ENCODE results near the gene ARHGAP10.

The ARHGAP10 gene

DNA sequence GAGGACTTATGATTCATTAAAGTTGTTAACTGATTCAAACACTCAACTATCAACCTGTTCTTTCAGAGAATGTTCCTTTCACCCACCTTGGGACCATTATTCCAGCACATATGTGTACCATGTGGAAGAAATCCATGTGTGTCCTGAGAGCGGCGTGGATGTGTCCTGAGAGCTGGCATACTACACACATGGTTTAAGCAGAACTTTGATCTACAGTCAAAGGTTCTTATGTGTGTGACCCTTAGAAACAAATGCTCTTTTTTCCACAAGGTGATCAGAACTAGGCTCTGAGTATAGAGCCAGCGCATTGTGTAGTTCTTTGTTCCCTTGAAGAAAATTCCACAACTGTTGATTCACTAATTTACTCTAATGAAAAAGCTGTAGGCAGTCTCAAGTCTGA, 378.3 kb downstream of the ARHGAP10 start:
- no peak for DNase-seq

DNA sequence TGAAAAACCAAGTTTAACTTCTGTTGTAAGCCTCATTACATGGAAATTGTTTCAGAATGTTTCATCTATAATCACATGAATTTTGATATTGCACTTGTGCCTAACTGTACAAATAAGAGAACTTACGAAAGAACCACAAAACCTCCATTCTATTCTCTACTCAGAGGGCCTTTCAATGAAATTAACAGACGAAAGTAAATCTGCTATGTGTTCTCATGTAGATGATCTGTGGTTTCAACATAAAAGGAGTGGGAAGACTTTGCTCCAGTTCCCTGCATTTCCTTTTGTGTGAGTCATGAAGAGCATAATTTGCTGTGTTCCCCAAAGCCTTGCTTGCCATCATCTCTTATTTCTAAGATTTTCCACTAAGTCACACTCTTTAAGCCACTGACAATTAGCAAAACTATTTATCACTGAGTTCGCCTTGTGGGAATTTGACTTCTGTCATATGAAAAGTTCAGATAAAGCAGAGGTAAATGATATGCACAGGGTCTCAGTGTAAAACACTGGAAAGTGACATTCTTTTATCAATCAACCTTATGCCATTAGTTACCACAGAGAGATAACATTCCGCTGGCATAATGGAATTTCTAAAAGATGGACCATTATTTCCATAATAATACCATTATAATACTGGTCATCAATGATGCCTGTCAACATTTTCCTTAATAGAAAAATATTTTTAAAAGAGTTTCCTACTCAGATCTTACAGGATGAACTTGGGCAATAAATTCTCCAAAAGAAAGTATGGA, 380.5 kb downstream of the ARHGAP10 start:
- DNase-seq: no peak

DNA sequence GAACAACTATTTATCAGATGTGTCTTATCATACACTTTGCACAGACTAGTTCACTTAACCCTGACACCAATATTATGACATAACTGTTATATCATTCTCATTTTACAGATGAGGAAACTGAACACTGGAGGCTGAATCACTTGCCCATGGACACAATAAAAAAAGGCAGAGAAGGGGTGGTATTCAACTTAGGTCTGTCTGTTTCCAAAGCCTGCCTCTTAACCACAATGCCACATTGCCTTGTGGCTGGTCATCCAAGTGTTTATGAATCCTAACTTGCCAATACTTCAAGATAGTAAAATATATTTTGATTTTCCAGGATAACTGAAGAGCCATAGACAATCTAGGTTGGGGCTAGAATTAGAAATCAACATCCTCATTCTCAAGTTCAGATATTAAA, 382.5 kb downstream of the ARHGAP10 start:
- no peak for DNase-seq

DNA sequence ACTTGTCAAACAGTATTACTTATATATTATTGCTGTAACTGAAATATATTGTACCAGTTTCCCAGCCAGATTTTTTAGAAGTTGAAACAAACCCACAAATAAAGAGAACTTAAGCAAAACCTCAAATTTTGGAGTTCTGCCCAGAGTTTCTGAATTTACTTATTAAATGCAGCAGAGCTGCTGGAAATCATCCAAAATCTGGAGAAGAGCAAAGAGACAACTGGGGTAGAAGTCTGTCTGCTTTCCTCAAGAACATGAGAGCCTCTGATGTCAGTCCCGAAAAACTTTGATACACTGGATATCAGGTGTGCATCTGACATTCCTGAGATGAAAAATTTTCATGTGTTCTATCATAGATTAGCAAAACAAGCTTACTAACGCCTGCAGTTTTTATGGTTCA, 384.4 kb downstream of the ARHGAP10 start:
- no peak for DNase-seq

DNA sequence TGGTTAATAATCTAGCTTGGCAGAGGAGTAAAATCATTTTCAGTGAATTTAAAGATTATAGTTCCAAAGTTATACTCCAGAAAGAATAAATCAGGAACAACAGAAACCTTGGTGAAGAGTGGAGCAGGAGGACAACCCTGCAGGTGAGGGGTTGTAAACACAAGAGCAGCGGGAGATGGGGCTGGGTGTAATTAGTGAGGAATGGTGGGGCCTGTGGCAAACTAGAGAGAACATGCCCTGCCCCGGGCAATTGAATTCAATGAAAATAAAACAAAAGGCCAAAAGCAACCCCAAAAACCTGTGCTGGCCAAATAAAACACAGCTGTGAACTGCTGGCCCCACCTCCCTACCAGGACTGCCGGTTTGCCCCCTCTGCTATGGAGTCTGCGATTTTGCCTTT, 385.1 kb downstream of the ARHGAP10 start:
- no peak for DNase-seq

DNA sequence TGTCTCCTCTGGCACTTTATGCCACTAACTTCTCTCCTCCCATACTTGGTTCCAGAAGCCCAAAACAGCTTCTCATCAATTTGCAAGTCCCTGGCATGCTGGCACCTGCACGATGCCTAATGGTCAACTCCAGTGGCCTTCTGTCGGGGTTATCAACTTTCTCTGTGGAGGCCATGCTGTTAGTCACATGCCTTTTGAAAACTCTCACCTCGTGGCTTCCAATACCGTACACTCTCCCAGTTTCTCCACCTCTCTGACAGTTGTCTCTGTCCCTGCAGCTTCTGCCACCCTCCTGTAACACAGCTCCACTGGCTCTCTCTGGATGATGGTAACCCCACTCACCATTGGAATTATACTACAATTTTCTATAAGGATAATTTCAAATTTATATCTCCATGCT, 386.3 kb downstream of the ARHGAP10 start:
- DNase-seq: no peak

DNA sequence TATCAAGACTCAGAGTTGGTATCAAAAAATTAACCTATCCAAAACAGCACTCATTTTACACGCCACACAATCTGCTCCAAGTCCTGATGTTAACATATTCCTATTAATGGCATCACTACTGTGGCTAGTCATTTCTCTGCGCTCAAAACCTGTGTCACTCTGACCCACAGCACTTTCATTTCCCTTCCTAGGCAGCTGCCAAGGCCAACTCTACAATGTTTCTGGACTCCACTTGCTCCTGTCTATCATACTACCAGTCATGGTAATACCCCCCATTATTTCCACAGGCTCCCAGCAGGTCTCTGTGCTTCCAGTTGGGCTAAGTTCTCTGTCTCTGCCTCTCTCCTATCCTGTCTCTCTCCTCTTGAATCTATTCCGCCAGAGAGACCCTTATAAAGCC, 386.7 kb downstream of the ARHGAP10 start:
- no peak for DNase-seq

DNA sequence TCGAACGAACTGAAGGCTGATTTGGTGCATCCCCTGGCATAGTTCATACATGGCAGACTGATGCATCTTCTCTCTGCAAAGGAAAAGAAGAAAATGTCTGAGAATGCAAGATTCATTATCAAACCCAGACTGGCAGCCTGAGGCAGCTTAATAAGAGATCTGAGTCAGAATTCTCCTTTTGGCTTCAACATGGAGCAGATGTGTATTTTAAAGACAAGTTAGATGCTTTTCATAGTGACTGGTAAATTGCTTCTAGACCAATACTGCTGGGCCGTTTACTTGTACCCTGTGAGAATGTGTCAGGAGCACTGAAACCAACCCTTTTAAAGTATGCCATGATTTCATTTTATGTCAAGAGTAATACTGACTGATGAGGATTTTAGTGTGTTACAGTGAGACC, 388.3 kb downstream of the ARHGAP10 start:
- no peak for DNase-seq

Measured in left hindlimb (tissue), 1 donor.